GM18508 (cell line): Measurements from ENCODE around the gene SPATC1L.
"Not testable (repeated sequence)": the region's sequence is repeated elsewhere in the genome, so short reads cannot be mapped to it uniquely, and the experiment has no call there.

Experiments
- ATAC-seq: cut with Tn5 transposase; IDR thresholded peaks from one replicate; pipeline ENCODE4 v1.9.1; 2021; ENCODE audit warnings: moderate number of reproducible peaks; ENCODE audit not compliant: insufficient read depth, unreplicated experiment

Gene SPATC1L

GRCh38 chr21:46183910-46184624 lies at the start of gene SPATC1L:
SPATC1L (minus strand) TSS chr21:46184459; CDS start chr21:46182816, 1,643 bp downstream.
- no peak for ATAC-seq

- ATAC-seq: no peak
Measured at GRCh38 chr21:46229923-46230260, 45.6 kb upstream of the SPATC1L start.

- no peak for ATAC-seq
Measured at GRCh38 chr21:46229133-46229922, 45.1 kb upstream of the SPATC1L start.

GRCh38 chr21:46228345-46229051 lies 44.2 kb upstream of the SPATC1L start, which contains the start of gene LSS:
LSS (minus strand) TSS chr21:46228774; CDS start chr21:46228745, 29 bp downstream.
- ATAC-seq: no peak

GRCh38 chr21:46227811-46228344 lies 43.6 kb upstream of the SPATC1L start:
- no peak for ATAC-seq

- ATAC-seq: no peak
Measured at GRCh38 chr21:46226920-46227599, 42.8 kb upstream of the SPATC1L start.

- no peak for ATAC-seq
Measured at GRCh38 chr21:46226146-46226545, 41.9 kb upstream of the SPATC1L start.

GRCh38 chr21:46223661-46224060 lies 39.4 kb upstream of the SPATC1L start:
- ATAC-seq: not testable (repeated sequence)

- no peak for ATAC-seq
Measured at GRCh38 chr21:46223217-46223616, 39.0 kb upstream of the SPATC1L start.

GRCh38 chr21:46222436-46223116 lies 38.3 kb upstream of the SPATC1L start:
- ATAC-seq: no peak

GRCh38 chr21:46221664-46222435 lies 37.6 kb upstream of the SPATC1L start:
- ATAC-seq: no peak

- ATAC-seq: no peak
Measured at GRCh38 chr21:46220847-46221246, 36.6 kb upstream of the SPATC1L start.

- ATAC-seq: no peak
Measured at GRCh38 chr21:46220275-46220810, 36.1 kb upstream of the SPATC1L start.

- no peak for ATAC-seq
Measured at GRCh38 chr21:46219591-46220239, 35.5 kb upstream of the SPATC1L start.

- ATAC-seq: no peak
Measured at GRCh38 chr21:46218906-46219590, 34.8 kb upstream of the SPATC1L start.

GRCh38 chr21:46217511-46218196 lies 33.4 kb upstream of the SPATC1L start:
- ATAC-seq: no peak

GRCh38 chr21:46216132-46216747 lies 32.0 kb upstream of the SPATC1L start:
- no peak for ATAC-seq
